CD4-positive, alpha-beta T cell treated with Interleukin-4 for 1 hour (primary cell): ENCODE results near the gene LARP6.
"Not testable (repeated sequence)": the region's sequence is repeated elsewhere in the genome, so short reads cannot be mapped to it uniquely, and the experiment has no call there.

Experiments used
- DNase-seq, 2 donors: peaks; one replicate each; pipeline ENCODE4 v3.0.0-alpha.2; 2020 to 2022

Gene LARP6

GRCh38 chr15:70858614-70859321, 4.8 kb upstream of the LARP6 start:
- not testable (repeated sequence) for DNase-seq

GRCh38 chr15:70857562-70858285, 3.8 kb upstream of the LARP6 start:
- DNase-seq, result no peak

- DNase-seq, result no peak
These were observed 3.1 kb upstream of the LARP6 start for GRCh38 chr15:70856884-70857561.

- no peak for DNase-seq
These were observed 2.4 kb upstream of the LARP6 start for GRCh38 chr15:70856177-70856883.

GRCh38 chr15:70855764-70856163, 1.8 kb upstream of the LARP6 start:
- no peak for DNase-seq

- DNase-seq, result no peak
These were observed 664 bp upstream of the LARP6 start for GRCh38 chr15:70854666-70854976.

GRCh38 chr15:70853318-70853972, 512 bp downstream of the LARP6 start:
- DNase-seq, result no peak

- no peak for DNase-seq
These were observed 1.2 kb downstream of the LARP6 start for GRCh38 chr15:70852501-70853317.

- no peak for DNase-seq
These were observed 2.1 kb downstream of the LARP6 start for GRCh38 chr15:70851889-70852288.

GRCh38 chr15:70845602-70846360, 8.2 kb downstream of the LARP6 start:
- no peak for DNase-seq

- DNase-seq, result no peak
These were observed 16.5 kb downstream of the LARP6 start for GRCh38 chr15:70837476-70837875.

- DNase-seq, result no peak
These were observed 18.1 kb downstream of the LARP6 start for GRCh38 chr15:70835841-70836240.

GRCh38 chr15:70835415-70835814, 18.5 kb downstream of the LARP6 start:
- no peak for DNase-seq

GRCh38 chr15:70834999-70835398, 19.0 kb downstream of the LARP6 start:
- no peak for DNase-seq

GRCh38 chr15:70833861-70834765, 19.8 kb downstream of the LARP6 start:
- DNase-seq, result no peak

- no peak for DNase-seq
These were observed 20.5 kb downstream of the LARP6 start for GRCh38 chr15:70833422-70833821.

- DNase-seq, result no peak
These were observed 21.8 kb downstream of the LARP6 start for GRCh38 chr15:70832176-70832575.

- no peak for DNase-seq
These were observed 22.7 kb downstream of the LARP6 start for GRCh38 chr15:70831094-70831911.

- DNase-seq, result no peak
These were observed 23.3 kb downstream of the LARP6 start for GRCh38 chr15:70830615-70831014.
